GM23338 (cell line): Measurements from ENCODE around the gene SLC8A3. TPM values are rescaled to one million over a fixed set of nuclear protein-coding genes. Genes with fewer than 3 reads are reported as not detected.
A peak's percentile ranks its signal among the peaks of the same experiment; 100 is the strongest.

ENCODE experiments used
- ATAC-seq: fragments of 200-7000 bp; cut with Tn5 transposase; 3 replicates; pipeline ENCODE4 v1.9.1; 2020
- DNase-seq: peaks from one replicate; pipeline ENCODE4 v3.0.0-alpha.2; 2015; ENCODE audit warnings: low spot score
- H2AFZ ChIP-seq: fragments of 200-600 bp; sonication (generic); 2 replicates; pipeline ENCODE4 v1.8.0; 2016; ENCODE audit warnings: antibody characterized with exemption, mild to moderate bottlenecking, moderate library complexity
- H3F3A ChIP-seq: fragments of 200-600 bp; sonication (generic); replicated peaks from 2 replicates; pipeline ENCODE4 v1.8.0; 2017; ENCODE audit warnings: antibody characterized with exemption, mixed run types, low read depth
- H3K27ac ChIP-seq: fragments of 200-600 bp; sonication (generic); 2 replicates; pipeline ENCODE4 v1.6.1; 2016; ENCODE audit warnings: low read depth
- H3K27me3 ChIP-seq: fragments of 200-600 bp; sonication (generic); 2 replicates; pipeline ENCODE4 v1.8.0; 2016; ENCODE audit warnings: mild to moderate bottlenecking, mixed run types, moderate library complexity; ENCODE audit not compliant: insufficient read depth
- H3K36me3 ChIP-seq: fragments of 200-600 bp; sonication (generic); 2 replicates; pipeline ENCODE4 v1.8.0; 2016; ENCODE audit warnings: mild to moderate bottlenecking; ENCODE audit not compliant: insufficient read depth
- H3K4me1 ChIP-seq: fragments of 200-600 bp; sonication (generic); 2 replicates; pipeline ENCODE4 v1.8.0; 2016; ENCODE audit warnings: mild to moderate bottlenecking, moderate library complexity; ENCODE audit not compliant: insufficient read depth
- H3K4me2 ChIP-seq: fragments of 200-600 bp; sonication (generic); 2 replicates; pipeline ENCODE4 v1.7.1; 2017; ENCODE audit warnings: mixed run types
- H3K4me3 ChIP-seq: fragments of 200-600 bp; sonication (generic); 2 replicates; pipeline ENCODE4 v1.6.1; 2016; ENCODE audit warnings: mixed run types
- H3K79me2 ChIP-seq: fragments of 200-600 bp; sonication (generic); replicated peaks from 2 replicates; pipeline ENCODE4 v1.8.0; 2017; ENCODE audit warnings: mild to moderate bottlenecking; ENCODE audit not compliant: insufficient read depth
- H3K9me2 ChIP-seq: fragments of 200-600 bp; sonication (generic); 2 replicates; pipeline ENCODE4 v1.8.0; 2017; ENCODE audit not compliant: insufficient read depth
- H4K20me1 ChIP-seq: fragments of 200-600 bp; sonication (generic); replicated peaks from 2 replicates; pipeline ENCODE4 v1.8.0; 2017; ENCODE audit warnings: mild to moderate bottlenecking; ENCODE audit not compliant: insufficient read depth
- H3K27ac Mint-ChIP-seq: 2 replicates; pipeline ENCODE4 v1.8.0; 2020; ENCODE audit warnings: inconsistent platforms, mild to moderate bottlenecking, moderate library complexity, mixed read lengths
- H3K27me3 Mint-ChIP-seq: 3 replicates; pipeline ENCODE4 v1.8.0; 2022; ENCODE audit warnings: low read depth, mild to moderate bottlenecking, moderate library complexity, mixed read lengths, inconsistent platforms; ENCODE audit not compliant: insufficient read depth, poor library complexity
- H3K36me3 Mint-ChIP-seq: 3 replicates; pipeline ENCODE4 v1.8.0; 2021; ENCODE audit warnings: low read depth, mild to moderate bottlenecking, inconsistent platforms, moderate library complexity, mixed read lengths
- H3K4me1 Mint-ChIP-seq: 3 replicates; pipeline ENCODE4 v1.8.0; 2020; ENCODE audit warnings: mild to moderate bottlenecking, inconsistent platforms, mixed read lengths
- H3K4me3 Mint-ChIP-seq: 3 replicates; pipeline ENCODE4 v1.8.0; 2021; ENCODE audit warnings: moderate library complexity, mild to moderate bottlenecking, inconsistent platforms, mixed read lengths
- H3K9me3 Mint-ChIP-seq: 3 replicates; pipeline ENCODE4 v1.8.0; 2020; ENCODE audit warnings: moderate library complexity, mild to moderate bottlenecking, inconsistent platforms, mixed read lengths
- CREB1 ChIP-seq: fragments of 250-450 bp; sonication (Bioruptor Pico); IDR thresholded peaks from 2 replicates; pipeline ENCODE4 v1.5.0; 2020; ENCODE audit warnings: low read depth, mild to moderate bottlenecking, moderate library complexity
- EZH2 ChIP-seq: fragments of 200-600 bp; sonication (generic); IDR thresholded peaks from one replicate; pipeline ENCODE4 v1.8.0; 2017; ENCODE audit warnings: antibody characterized with exemption, mild to moderate bottlenecking, low read depth; ENCODE audit not compliant: unreplicated experiment
- EZH2phosphoT487 ChIP-seq: fragments of 200-600 bp; sonication (generic); IDR thresholded peaks from one replicate; pipeline ENCODE4 v1.8.1; 2018; ENCODE audit warnings: antibody characterized with exemption; ENCODE audit not compliant: unreplicated experiment
- JUNB ChIP-seq: IDR thresholded peaks from one replicate; pipeline ENCODE4 v1.6.1; 2016; ENCODE audit warnings: antibody characterized with exemption; ENCODE audit not compliant: unreplicated experiment
- NANOG ChIP-seq: IDR thresholded peaks from 2 replicates; pipeline ENCODE4 v1.6.1; 2016; ENCODE audit warnings: antibody characterized with exemption, borderline replicate concordance
- POLR2AphosphoS5 ChIP-seq: IDR thresholded peaks from 2 replicates; pipeline ENCODE4 v1.6.1; 2016; ENCODE audit warnings: antibody characterized with exemption, low read depth
- REST ChIP-seq: IDR thresholded peaks from one replicate; pipeline ENCODE4 v1.6.1; 2018; ENCODE audit warnings: antibody characterized with exemption; ENCODE audit not compliant: unreplicated experiment
- STAT1 ChIP-seq: IDR thresholded peaks from one replicate; pipeline ENCODE4 v1.6.1; 2016; ENCODE audit warnings: antibody characterized with exemption; ENCODE audit not compliant: unreplicated experiment
- ZNF114 ChIP-seq: fragments of 250-450 bp; sonication (Bioruptor Pico); IDR thresholded peaks from 2 replicates; pipeline ENCODE4 v1.5.0; 2020; ENCODE audit warnings: mild to moderate bottlenecking, moderate library complexity
- ZNF331 ChIP-seq: fragments of 250-450 bp; sonication (Bioruptor Pico); IDR thresholded peaks from 2 replicates; pipeline ENCODE4 v1.5.0; 2020; ENCODE audit warnings: low read depth, mild to moderate bottlenecking, moderate library complexity
- ZNF462 ChIP-seq: fragments of 250-450 bp; sonication (Bioruptor Pico); IDR thresholded peaks from 2 replicates; pipeline ENCODE4 v1.5.0; 2020; ENCODE audit warnings: mild to moderate bottlenecking, moderate library complexity
- polyA plus RNA-seq: library from polyadenylated mRNA; unstranded; fragments of >200 nt; fragmentation: Nextera tagmentation; extraction: Ambion mirVana; gene quantifications from 2 replicates; pipeline ENCODE4 v1.2.1, GENCODE V29; 2016
- total RNA-seq: library from RNA; depleted of rRNA; stranded (reverse); fragments of >200 nt; shearing (Covaris generic); gene quantifications from 2 replicates; pipeline ENCODE4 v1.2.3, GENCODE V29; 2014
- TF ChIP-seq, protein P1 (sequence below): IDR thresholded peaks from 2 replicates; pipeline ENCODE4 v1.6.1; 2016; ENCODE audit warnings: antibody characterized with exemption

Gene SLC8A3
- total and polyA plus RNA-seq, 2 experiments from 2014 or later = 0.82 to 2.0 TPM

- no peak overlapping the region for H3K27ac Mint-ChIP-seq
- no peaks in the 10 kb centered on the region for H3K4me1 ChIP-seq
- H3K4me2 ChIP-seq = no peak overlapping the region
- H3F3A ChIP-seq = no peaks in the 10 kb centered on the region
- no peak overlapping the region for H3K4me3 ChIP-seq
- peaks cover 3% of the 10 kb centered on the region; the same call in 2 of the 3 replicates for H3K4me1 Mint-ChIP-seq
- no peak overlapping the region for H3K27ac ChIP-seq
- DNase-seq = no peak
- no peaks in the 10 kb centered on the region for H3K27me3 Mint-ChIP-seq
- H3K9me2 ChIP-seq = no peaks in the 10 kb centered on the region
- H2AFZ ChIP-seq = peak overlapping the region; percentile 49; the same call in 1 of the 2 replicates
- H3K36me3 Mint-ChIP-seq = no peaks in the 10 kb centered on the region
- no peaks in the 10 kb centered on the region for H3K27me3 ChIP-seq
- TF ChIP-seq REST (no peak), ZNF331 (no peak), EZH2 (no peak), CREB1 (CRISPR knock-in tag) (no peak)
- no peaks in the 10 kb centered on the region for H3K9me3 Mint-ChIP-seq
- ATAC-seq = no peak
- no peaks in the 10 kb centered on the region for H3K36me3 ChIP-seq
- H3K79me2 ChIP-seq = no peaks in the 10 kb centered on the region
- no peaks in the 10 kb centered on the region for H4K20me1 ChIP-seq
- no peak overlapping the region for H3K4me3 Mint-ChIP-seq
Measured at GRCh38 chr14:70108419-70108818, 80.3 kb downstream of the SLC8A3 start.

DNA sequence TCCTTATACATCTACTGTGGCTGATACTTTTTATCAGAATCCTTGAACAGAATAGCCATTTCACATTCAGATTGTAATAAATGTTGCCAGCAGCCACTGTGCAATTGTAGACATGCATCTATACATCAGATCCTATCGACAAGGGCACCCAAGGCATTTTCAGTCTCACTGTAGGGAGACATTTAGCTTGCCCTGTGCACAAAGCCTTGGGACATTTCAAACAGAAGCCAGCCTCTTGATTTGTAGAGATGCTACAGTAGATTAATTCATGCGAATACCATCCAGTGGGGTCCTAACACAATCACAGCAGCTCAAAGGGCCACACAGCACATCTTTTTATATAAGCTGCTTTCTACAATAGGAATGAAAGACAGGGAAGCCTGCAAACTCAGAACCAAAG, 81.4 kb downstream of the SLC8A3 start:
- no peaks in the 10 kb centered on the region for H3K9me2 ChIP-seq
- Mint-ChIP-seq H3K27me3 (no peaks in the 10 kb centered on the region), H3K4me3 (no peak overlapping the region), H3K9me3 (no peaks in the 10 kb centered on the region), H3K36me3 (no peaks in the 10 kb centered on the region), H3K4me1 (peaks cover 3% of the 10 kb centered on the region; the same call in 2 of the 3 replicates), H3K27ac (no peak overlapping the region)
- H3K27ac ChIP-seq = no peak overlapping the region
- H3F3A ChIP-seq = no peaks in the 10 kb centered on the region
- no peaks in the 10 kb centered on the region for H4K20me1 ChIP-seq
- H3K4me1 ChIP-seq = no peaks in the 10 kb centered on the region
- DNase-seq = no peak
- no peaks in the 10 kb centered on the region for H3K36me3 ChIP-seq
- H3K27me3 ChIP-seq = no peaks in the 10 kb centered on the region
- H3K4me2 ChIP-seq = no peak overlapping the region
- ATAC-seq = no peak
- H2AFZ ChIP-seq = 0 out of 2 replicates have a peak overlapping the region, but pooled peaks have one; percentile 12
- no peaks in the 10 kb centered on the region for H3K79me2 ChIP-seq
- H3K4me3 ChIP-seq = no peak overlapping the region
- TF ChIP-seq EZH2phosphoT487 (no peak), NANOG (no peak), JUNB (no peak), STAT1 (no peak), POLR2AphosphoS5 (no peak), ZNF331 (no peak), ZNF114 (CRISPR knock-in tag) (no peak), CREB1 (CRISPR knock-in tag) (no peak), ZNF462 (CRISPR knock-in tag) (no peak), EZH2 (no peak)
- TF ChIP-seq, protein P1, sequence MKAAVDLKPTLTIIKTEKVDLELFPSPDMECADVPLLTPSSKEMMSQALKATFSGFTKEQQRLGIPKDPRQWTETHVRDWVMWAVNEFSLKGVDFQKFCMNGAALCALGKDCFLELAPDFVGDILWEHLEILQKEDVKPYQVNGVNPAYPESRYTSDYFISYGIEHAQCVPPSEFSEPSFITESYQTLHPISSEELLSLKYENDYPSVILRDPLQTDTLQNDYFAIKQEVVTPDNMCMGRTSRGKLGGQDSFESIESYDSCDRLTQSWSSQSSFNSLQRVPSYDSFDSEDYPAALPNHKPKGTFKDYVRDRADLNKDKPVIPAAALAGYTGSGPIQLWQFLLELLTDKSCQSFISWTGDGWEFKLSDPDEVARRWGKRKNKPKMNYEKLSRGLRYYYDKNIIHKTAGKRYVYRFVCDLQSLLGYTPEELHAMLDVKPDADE = no peak
